ENCODE data around the gene CLCN4. TPM values are rescaled to one million over a fixed set of nuclear protein-coding genes. Genes with fewer than 3 reads are reported as not detected.

Gene CLCN4
- total RNA-seq, 2 experiments from 2014 or later: 0.25 TPM; not detected in 1

DNA sequence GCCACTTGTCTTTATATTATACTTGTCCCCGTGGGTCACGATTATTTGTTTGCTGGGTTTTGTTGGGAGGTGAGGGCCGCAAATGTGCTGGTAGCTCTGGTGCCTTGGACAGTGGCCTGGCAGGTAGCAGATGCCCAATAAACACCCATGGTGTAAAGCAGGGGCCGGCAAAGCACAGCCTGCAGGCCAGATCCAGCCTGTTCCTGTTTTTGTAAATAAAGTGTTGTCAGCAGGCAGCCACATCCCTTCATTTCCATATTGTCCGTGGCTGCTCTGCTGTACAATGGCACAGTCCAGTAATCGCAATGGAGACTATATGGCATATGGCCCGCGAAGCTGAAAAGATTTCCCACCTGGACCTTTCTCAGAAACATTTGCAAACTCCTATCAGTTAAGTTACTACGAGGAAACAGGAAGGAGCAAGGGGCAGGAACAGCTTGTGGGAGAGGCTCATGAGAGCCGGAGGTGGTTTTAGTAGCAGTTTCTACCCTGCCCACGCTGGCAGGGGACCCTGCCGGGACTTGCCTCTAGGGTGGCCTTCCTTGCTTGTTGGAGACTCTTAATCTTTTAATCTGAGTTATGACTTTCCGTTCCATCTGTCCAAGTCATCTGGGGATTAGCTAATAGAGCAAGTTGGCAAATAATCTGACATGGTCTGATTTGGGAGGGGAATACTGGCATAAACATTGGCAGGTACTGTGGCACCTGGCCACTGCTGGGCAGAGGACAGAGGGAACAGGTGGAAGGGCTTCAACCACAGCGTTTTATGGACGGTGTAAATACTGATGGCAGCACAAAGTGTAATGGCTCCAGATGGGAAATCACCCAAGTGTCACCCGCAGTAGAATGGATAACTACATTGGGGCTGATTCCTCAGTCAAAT, 19.6 kb downstream of the CLCN4 start:
- H3K27me3 Mint-ChIP-seq: peaks cover 8% of the 10 kb centered on the region
- H3K4me1 Mint-ChIP-seq: peaks cover 5% of the 10 kb centered on the region
- H3K27ac Mint-ChIP-seq: no peak overlapping the region
- no peak for ATAC-seq (ENCODE audit: low read depth)
- no peaks in the 10 kb centered on the region for H3K9me3 Mint-ChIP-seq
- H3K36me3 Mint-ChIP-seq: no peaks in the 10 kb centered on the region
- H3K4me3 Mint-ChIP-seq: peak overlapping the region; percentile 25
- POLR2A ChIA-PET: no interaction called here
- no peak for DNase-seq

GRCh38 chrX:10177004-10177396, 20.2 kb downstream of the CLCN4 start:
- ATAC-seq (ENCODE audit: low read depth): no peak
- no peak for DNase-seq
- H3K36me3 Mint-ChIP-seq: no peaks in the 10 kb centered on the region
- no peaks in the 10 kb centered on the region for H3K9me3 Mint-ChIP-seq
- H3K4me3 Mint-ChIP-seq: no peak overlapping the region
- peaks cover 8% of the 10 kb centered on the region for H3K27me3 Mint-ChIP-seq
- POLR2A ChIA-PET: no interaction called here
- H3K27ac Mint-ChIP-seq: no peak overlapping the region
- H3K4me1 Mint-ChIP-seq: peaks cover 5% of the 10 kb centered on the region

DNA sequence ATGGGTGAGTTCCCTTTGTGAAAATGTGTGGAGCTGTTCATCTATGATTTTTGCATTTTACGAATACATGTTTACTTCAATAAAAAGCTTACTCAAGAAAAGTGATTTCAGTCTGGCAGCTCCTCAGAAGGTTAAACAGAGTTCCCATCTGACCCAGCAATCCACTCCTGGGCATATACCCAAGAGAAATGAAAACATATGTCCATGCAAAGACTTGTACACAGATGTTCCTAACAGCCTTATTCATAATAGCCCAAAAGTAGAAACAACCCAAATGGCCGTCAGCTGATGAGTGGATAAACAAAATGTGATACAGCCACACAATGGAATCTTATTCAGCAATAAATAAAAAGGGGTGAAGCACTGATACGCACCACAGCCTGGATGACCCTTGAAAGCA, 20.8 kb downstream of the CLCN4 start:
- POLR2A ChIA-PET: no interaction called here
- H3K36me3 Mint-ChIP-seq: no peaks in the 10 kb centered on the region
- DNase-seq (no peak), ATAC-seq (ENCODE audit: low read depth) (no peak)
- H3K4me1 Mint-ChIP-seq: peaks cover 3% of the 10 kb centered on the region
- H3K27me3 Mint-ChIP-seq: peaks cover 8% of the 10 kb centered on the region
- H3K4me3 Mint-ChIP-seq: no peak overlapping the region
- no peaks in the 10 kb centered on the region for H3K9me3 Mint-ChIP-seq
- H3K27ac Mint-ChIP-seq: no peak overlapping the region

- Mint-ChIP-seq H3K36me3 (no peaks in the 10 kb centered on the region), H3K4me3 (no peak overlapping the region), H3K27me3 (peaks cover 10% of the 10 kb centered on the region), H3K27ac (no peak overlapping the region), H3K9me3 (no peaks in the 10 kb centered on the region), H3K4me1 (peaks cover 3% of the 10 kb centered on the region)
- ATAC-seq (ENCODE audit: low read depth): no peak
- DNase-seq: no peak
- POLR2A ChIA-PET: no interaction called here
Observed at GRCh38 chrX:10178866-10179463, 22.2 kb downstream of the CLCN4 start.

- Mint-ChIP-seq H3K27ac (no peak overlapping the region), H3K36me3 (no peaks in the 10 kb centered on the region), H3K4me1 (no peaks in the 10 kb centered on the region), H3K27me3 (peaks cover 2% of the 10 kb centered on the region), H3K4me3 (no peak overlapping the region), H3K9me3 (no peaks in the 10 kb centered on the region)
- no peak for DNase-seq
- POLR2A ChIA-PET: no interaction called here
- no peak for ATAC-seq (ENCODE audit: low read depth)
Observed at GRCh38 chrX:10183760-10184159, 27.0 kb downstream of the CLCN4 start.

DNA sequence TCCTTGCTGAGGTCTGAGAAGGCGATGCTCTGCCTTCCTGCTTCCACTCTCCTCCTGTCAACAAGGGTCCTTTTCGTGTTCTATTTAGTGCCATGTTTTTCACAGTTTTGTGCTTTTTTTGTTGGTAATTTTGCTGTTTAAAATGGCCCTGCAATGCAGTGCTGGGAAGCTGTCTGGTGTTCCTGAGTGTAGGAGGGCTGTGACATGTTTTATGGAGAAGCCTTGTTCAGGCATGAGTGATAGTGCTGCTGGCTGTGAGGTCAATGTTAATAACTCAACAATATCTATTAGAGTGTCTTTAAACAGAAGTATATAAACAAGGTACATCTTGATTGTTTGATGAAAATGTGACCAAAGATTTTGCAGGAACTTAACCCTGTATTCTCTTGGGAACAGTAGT, 27.6 kb downstream of the CLCN4 start:
- no peak for DNase-seq
- POLR2A ChIA-PET: no interaction called here
- no peak for ATAC-seq (ENCODE audit: low read depth)
- no peak overlapping the region for H3K27ac Mint-ChIP-seq
- no peaks in the 10 kb centered on the region for H3K4me1 Mint-ChIP-seq
- H3K36me3 Mint-ChIP-seq: no peaks in the 10 kb centered on the region
- H3K4me3 Mint-ChIP-seq: no peak overlapping the region
- no peaks in the 10 kb centered on the region for H3K9me3 Mint-ChIP-seq
- H3K27me3 Mint-ChIP-seq: peaks cover 2% of the 10 kb centered on the region

DNA sequence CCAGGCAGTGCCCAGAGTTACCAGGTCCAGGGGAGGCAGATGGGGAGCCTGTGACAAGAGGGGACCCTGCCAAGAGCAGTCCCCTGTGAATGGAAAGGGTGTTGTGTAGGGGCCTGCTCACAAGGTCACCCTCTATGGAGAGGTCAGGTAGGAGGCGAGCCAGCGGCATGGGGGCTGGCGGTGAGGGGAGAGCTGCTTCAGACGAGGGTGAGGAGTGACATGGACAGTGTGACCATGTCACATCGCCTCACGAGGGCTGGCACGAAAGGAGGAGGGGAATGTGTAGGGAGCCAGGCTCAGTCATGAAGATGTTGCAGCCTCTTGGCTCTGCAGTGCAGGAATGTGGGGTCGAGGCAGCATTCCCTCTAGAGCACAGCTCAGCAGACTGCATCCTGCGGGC, 29.6 kb downstream of the CLCN4 start:
- ATAC-seq (ENCODE audit: low read depth) (no peak), DNase-seq (no peak)
- Mint-ChIP-seq H3K27me3 (peaks cover 2% of the 10 kb centered on the region), H3K4me1 (no peaks in the 10 kb centered on the region), H3K4me3 (no peak overlapping the region), H3K9me3 (no peaks in the 10 kb centered on the region), H3K36me3 (no peaks in the 10 kb centered on the region), H3K27ac (no peak overlapping the region)
- POLR2A ChIA-PET: no interaction called here

- ATAC-seq (ENCODE audit: low read depth) (no peak), DNase-seq (no peak)
- no peaks in the 10 kb centered on the region for H3K4me1 Mint-ChIP-seq
- H3K27ac Mint-ChIP-seq: no peak overlapping the region
- H3K4me3 Mint-ChIP-seq: no peak overlapping the region
- no peaks in the 10 kb centered on the region for H3K9me3 Mint-ChIP-seq
- POLR2A ChIA-PET: no interaction called here
- no peaks in the 10 kb centered on the region for H3K36me3 Mint-ChIP-seq
- peaks cover 2% of the 10 kb centered on the region for H3K27me3 Mint-ChIP-seq
Observed at GRCh38 chrX:10187421-10187820, 30.6 kb downstream of the CLCN4 start.

- no peaks in the 10 kb centered on the region for H3K27me3 Mint-ChIP-seq
- POLR2A ChIA-PET: no interaction called here
- no peak overlapping the region for H3K4me3 Mint-ChIP-seq
- no peak overlapping the region for H3K27ac Mint-ChIP-seq
- DNase-seq: peak; percentile 58
- no peaks in the 10 kb centered on the region for H3K4me1 Mint-ChIP-seq
- H3K36me3 Mint-ChIP-seq: no peaks in the 10 kb centered on the region
- H3K9me3 Mint-ChIP-seq: no peaks in the 10 kb centered on the region
- ATAC-seq (ENCODE audit: low read depth): peak; percentile 45
Observed at GRCh38 chrX:10189317-10190268, 32.8 kb downstream of the CLCN4 start.

GRCh38 chrX:10190367-10190766, 33.6 kb downstream of the CLCN4 start:
- POLR2A ChIA-PET: no interaction called here

GRCh38 chrX:10193587-10193986, 36.8 kb downstream of the CLCN4 start:
- H3K9me3 Mint-ChIP-seq: no peaks in the 10 kb centered on the region

More at GRCh38 chrX:10190367-10190766, 33.6 kb downstream of the CLCN4 start:
- no peak for DNase-seq
- H3K4me3 Mint-ChIP-seq: no peak overlapping the region
- no peak for ATAC-seq (ENCODE audit: low read depth)
- H3K27me3 Mint-ChIP-seq: no peaks in the 10 kb centered on the region
- H3K4me1 Mint-ChIP-seq: no peaks in the 10 kb centered on the region
- H3K36me3 Mint-ChIP-seq: no peaks in the 10 kb centered on the region
- no peaks in the 10 kb centered on the region for H3K9me3 Mint-ChIP-seq
- H3K27ac Mint-ChIP-seq: no peak overlapping the region

DNA sequence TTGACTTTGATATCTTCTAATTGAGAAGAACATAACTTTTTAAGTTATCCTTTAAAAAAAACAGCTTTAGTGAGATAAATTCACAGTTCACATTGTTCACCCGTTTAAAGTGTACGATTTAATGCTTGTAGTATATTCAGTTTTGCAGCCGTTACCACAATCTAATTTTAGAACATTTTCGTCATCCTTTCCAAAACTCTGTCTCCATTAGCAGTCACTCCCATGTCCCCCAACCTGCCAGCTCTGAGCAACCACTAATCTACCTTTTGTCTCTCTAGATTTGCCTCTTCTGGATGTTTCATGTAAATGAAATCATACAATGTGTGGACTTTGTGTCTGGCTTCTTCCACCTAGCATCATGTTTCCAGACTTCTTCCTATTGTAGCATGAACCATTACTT, 38.6 kb downstream of the CLCN4 start:
- Mint-ChIP-seq H3K4me1 (peaks cover 3% of the 10 kb centered on the region), H3K36me3 (no peaks in the 10 kb centered on the region), H3K27me3 (peaks cover 2% of the 10 kb centered on the region), H3K4me3 (no peak overlapping the region), H3K9me3 (no peaks in the 10 kb centered on the region), H3K27ac (no peak overlapping the region)
- DNase-seq: no peak
- no peak for ATAC-seq (ENCODE audit: low read depth)
- POLR2A ChIA-PET: no interaction called here

More at GRCh38 chrX:10193587-10193986, 36.8 kb downstream of the CLCN4 start:
- DNase-seq (no peak), ATAC-seq (ENCODE audit: low read depth) (no peak)
- no peaks in the 10 kb centered on the region for H3K4me1 Mint-ChIP-seq
- H3K36me3 Mint-ChIP-seq: no peaks in the 10 kb centered on the region
- H3K27ac Mint-ChIP-seq: no peak overlapping the region
- H3K4me3 Mint-ChIP-seq: no peak overlapping the region
- no peaks in the 10 kb centered on the region for H3K27me3 Mint-ChIP-seq
- POLR2A ChIA-PET: no interaction called here

DNA sequence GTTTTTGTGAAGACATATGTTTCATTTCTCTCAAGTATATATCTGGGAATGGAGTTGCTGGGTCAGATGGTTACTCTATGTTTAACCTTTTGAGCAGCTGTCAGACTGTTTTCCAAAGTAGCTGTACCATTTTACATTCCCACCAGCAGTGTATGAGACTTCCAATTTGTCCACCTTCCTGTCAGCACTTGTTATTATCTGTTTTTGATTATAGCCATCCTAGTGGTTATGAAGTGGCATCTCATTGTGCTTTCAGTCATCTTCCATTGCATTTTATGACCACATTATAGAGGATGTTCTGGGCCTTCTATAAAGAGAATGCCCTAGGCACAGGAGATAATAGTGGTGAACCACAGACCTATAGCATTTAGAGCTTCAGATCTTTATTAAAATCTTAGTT, 39.2 kb downstream of the CLCN4 start:
- no peak overlapping the region for H3K27ac Mint-ChIP-seq
- POLR2A ChIA-PET: no interaction called here
- H3K36me3 Mint-ChIP-seq: no peaks in the 10 kb centered on the region
- no peak for ATAC-seq (ENCODE audit: low read depth)
- H3K4me1 Mint-ChIP-seq: peaks cover 3% of the 10 kb centered on the region
- DNase-seq: no peak
- H3K9me3 Mint-ChIP-seq: no peaks in the 10 kb centered on the region
- peaks cover 2% of the 10 kb centered on the region for H3K27me3 Mint-ChIP-seq
- no peak overlapping the region for H3K4me3 Mint-ChIP-seq

Measured in activated naive CD8-positive, alpha-beta T cell treated with anti-CD3 and anti-CD28 coated beads, Interleukin-2, amount 10 ng/mL, durations not matched to agents 7 days and 5 days (primary cell).